GM19397 (cell line): Measurements from ENCODE around the gene AMOTL1.

Experiments used
- ATAC-seq: cut with Tn5 transposase; IDR thresholded peaks from one replicate; pipeline ENCODE4 v1.9.1; 2021; ENCODE audit warnings: mild to moderate bottlenecking, moderate library complexity; ENCODE audit not compliant: unreplicated experiment

AMOTL1 gene

DNA sequence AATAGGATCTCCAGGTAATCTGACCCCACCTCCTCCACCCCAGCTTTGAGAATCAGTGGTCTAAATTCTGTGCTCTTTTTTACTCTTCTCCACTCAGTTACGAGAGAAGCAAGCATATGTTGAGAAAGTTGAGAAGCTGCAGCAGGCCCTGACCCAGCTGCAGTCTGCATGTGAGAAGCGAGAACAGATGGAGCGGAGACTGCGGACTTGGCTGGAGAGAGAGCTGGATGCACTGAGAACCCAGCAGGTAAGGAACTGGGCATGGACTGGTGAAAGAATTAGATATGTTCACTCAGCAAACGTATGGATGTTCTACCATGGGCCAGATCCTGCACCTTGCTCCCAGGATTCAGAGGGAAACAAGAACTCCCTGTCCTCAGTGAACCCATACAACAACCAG lies 85.7 kb downstream of the AMOTL1 start:
- no peak for ATAC-seq

DNA sequence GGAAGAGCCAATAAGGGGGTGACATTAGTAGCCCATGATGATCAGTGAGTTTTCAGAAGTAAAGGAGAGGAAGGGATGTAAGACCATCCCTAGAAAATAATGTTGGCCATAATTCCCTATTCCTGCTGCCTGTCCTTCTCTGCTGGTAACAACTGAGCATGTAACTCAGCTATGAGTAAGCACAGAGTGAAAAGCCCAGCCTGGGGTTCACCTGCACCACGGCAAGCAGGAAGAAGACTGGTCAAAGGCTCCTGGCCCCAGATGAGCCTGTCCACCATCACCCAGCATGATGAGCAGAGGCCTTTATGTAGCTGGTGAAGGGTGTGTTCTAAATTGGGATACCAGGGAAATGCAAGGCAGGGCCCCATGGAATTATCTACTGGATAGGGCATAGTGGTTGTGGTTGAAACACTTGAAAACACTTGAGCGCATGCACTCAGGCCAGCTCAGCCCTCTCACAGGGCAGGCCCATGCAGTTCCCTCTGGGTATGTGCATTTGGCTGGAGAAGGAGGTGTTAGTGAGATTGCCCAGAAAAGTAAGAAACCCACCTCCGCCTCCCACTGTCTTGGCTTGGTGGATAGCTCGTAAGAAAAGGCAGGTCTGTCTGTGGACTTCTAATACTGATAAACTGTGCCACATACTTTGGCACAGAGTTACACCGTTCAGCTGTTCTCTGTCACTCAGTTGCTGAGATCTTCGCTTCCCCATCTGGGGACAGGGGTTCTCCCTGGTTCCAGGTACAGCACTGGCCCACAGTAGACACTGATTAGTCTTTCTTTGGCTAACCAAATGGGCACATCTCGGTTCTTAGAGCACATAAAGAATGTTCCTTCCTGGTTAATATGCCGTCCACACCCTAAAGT lies 86.8 kb downstream of the AMOTL1 start:
- ATAC-seq = no peak

DNA sequence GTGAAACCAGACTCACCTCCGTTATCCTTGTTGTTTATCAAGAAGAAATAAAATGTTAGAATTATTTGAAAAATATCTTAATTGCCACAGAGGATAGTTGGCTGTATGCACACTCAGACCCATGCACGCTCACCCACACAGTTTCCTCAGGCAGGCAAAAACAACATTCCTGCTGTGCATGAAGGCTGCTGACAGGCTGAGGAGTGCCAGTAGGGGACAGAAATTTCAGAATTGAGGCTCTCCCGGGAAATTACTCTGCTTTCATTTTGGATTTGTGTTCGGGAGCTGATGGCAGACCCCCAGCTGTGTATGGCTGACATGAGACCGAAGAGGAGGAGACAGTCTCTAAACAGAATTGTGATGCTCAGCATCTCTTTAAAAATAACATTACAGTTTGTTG lies 87.5 kb downstream of the AMOTL1 start:
- no peak for ATAC-seq

DNA sequence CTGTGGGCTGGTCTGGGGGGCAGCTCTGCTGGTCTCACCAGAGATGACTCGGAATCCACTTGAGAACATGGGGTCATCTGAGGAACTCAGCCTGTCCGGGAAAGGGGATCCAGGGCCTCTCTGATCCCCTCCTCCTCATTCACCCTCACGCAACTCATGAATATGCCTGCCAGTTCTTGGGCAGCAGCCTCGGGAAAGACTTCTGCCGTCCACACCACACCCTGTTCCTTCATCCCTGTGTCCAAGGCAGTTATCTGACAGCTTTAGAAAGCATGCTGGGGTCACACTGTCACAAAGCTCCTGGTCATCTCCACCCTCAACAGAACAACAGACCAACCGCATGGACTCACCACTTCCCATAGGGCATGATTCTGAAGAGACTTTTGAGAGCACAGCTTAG lies 88.3 kb downstream of the AMOTL1 start:
- ATAC-seq = no peak

DNA sequence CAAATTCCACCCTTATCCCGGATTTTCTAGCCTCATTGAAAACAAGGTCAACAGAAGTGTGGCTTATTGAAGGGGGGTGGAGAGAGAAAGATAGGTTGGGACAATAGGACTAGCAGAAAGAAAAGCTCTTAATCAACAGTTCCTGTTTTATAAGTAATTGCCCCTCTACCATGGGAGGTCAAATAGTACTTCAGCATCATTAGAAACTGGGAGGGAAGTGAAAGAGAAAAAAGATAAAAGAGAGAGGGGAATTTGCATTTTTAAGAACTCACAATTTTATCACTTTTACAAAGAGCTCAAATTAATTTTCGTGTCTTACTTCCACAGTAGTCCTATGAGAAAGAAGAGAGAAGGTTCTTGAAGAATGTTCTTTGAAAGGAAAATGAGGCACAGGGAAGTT lies 89.2 kb downstream of the AMOTL1 start:
- no peak for ATAC-seq

DNA sequence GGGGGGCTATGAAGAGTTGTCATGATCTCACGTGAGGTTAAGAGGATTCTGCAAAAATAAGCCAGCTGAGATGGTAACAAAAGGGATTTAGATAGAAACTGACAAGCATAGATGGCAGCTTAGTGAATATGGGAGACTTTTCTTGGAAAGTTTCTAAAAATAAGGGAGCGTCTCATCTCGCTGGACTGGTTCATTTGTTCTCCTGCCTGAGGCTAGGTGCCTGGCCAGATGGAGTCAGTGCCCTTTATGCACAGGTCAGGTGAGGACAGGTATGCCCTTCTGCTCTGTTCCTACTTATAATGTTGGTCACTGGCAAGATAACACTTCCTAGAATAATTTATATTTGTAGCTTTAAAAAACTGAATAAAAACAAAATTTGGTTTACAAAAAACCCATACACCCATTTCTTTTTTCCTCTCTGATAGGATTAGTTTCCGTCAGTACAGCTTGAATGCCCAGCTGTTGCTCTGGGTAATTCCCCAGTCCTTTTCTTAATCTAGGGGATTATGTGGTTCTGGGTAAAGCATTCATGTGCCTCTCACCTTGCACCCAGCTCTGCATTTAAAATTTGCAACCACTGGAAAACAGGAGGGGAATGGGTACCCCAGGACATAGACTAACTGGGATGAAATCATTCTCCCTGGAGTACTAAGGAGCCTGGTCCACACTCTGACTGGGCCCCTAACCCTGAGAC lies 90.0 kb downstream of the AMOTL1 start:
- no peak for ATAC-seq

DNA sequence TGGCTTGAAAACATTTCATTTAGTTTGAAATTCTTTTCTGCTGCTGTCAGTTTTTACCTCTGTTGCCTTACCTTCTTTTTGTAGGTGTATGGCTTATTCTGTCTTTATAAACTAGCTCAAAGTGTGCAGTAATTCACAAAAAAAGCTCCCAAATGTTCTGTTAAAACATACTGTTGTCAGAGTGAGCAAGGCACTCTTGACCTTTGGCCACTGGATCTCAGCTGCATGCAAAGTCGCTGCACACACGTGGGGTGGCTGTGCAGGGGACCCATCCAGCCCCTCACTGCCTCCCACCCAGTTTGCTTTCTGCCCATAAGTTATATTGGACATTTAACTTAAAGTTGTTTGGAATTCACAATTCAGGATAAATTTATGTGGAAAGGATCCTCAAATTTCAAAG lies 92.2 kb downstream of the AMOTL1 start:
- ATAC-seq = no peak

DNA sequence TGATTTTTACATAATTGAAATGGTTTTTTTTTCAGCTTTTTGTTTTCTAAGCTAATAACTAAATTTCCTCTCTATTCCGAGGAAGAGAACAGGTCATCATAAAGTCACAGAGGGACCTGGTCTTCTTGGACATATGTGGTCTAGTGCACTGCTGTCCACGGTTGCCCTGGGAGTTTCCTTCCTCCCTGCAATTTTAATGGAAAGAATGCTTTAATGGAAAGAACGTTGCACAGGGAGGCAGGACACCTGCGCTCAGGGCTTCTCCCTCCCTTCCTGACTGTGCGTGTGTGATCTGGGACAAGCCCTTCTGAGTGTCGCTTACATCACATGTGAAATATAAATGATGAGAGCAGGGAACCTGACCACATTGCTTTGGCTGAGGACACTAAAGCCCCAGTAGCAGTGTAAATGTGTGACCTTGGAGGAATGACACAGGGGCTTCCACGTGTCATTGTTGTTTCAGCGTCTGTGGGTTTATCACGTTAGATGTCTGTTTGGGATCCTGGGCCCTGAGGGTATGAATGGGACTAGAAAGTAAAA lies 93.2 kb downstream of the AMOTL1 start:
- no peak for ATAC-seq

DNA sequence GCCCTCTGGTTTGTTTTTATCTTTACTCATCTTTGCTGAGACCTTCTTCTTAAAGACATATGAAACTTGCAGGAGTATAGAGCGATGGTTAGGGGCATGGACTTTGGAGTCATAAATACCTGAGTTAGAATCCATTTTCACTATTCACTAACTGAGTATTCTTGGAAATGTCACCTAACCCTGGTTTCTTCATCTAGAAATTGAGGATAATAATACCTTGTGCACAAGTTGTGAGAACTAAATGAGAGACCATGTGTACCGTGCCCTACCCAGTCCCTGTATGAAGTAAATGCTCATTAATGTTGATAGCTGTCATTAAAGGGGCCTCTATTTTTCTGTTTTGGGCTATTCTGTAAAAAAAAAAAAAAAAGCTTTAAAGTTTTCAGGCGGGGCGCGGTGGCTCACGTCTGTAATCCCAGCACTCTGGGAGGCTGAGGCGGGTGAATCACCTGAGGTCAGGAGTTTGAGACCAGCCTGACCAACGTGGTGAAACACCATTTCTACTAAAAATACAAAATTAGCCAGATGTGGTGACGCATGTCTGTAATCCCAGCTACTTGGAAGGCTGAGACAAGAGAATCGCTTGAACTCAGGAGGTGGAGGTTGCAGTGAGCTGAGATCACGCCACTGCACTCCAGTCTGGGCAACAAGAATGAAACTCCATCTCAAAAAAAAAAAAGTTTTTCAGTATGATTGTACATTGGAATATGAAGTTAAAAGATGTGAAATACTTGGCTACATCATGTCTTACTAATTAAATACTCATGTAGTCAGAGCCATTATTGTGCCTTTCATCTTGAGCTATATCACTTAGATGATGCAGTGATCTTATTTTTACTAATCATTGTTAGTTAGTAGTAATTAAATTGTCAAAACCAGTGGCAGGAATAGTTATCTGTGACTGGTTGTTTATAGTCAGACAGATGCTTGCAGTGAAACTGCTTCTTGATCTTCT lies 95.0 kb downstream of the AMOTL1 start:
- no peak for ATAC-seq

DNA sequence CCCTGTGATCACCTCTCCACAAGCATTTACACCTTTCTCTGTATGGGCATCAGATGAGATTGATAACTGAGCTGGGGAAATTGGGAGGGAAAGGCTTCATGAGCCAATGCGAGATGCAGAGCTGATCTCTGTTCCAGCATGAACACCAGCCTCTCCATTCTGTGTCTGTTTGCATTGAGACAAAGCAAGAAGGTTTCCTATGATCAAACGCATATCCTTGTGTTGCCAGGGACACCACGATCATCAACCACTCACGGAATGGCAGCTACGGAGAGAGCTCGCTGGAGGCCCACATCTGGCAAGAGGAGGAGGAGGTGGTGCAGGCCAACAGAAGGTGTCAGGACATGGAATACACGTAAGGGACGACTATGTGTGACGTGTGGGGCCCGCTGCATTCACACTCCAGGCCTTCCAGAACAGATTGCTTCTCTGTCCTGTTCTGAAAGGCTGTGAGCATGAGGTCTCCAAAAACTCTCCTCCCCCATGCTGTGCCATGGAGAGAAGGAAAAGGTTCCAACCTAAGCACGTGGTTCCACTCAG lies 96.4 kb downstream of the AMOTL1 start:
- no peak for ATAC-seq

DNA sequence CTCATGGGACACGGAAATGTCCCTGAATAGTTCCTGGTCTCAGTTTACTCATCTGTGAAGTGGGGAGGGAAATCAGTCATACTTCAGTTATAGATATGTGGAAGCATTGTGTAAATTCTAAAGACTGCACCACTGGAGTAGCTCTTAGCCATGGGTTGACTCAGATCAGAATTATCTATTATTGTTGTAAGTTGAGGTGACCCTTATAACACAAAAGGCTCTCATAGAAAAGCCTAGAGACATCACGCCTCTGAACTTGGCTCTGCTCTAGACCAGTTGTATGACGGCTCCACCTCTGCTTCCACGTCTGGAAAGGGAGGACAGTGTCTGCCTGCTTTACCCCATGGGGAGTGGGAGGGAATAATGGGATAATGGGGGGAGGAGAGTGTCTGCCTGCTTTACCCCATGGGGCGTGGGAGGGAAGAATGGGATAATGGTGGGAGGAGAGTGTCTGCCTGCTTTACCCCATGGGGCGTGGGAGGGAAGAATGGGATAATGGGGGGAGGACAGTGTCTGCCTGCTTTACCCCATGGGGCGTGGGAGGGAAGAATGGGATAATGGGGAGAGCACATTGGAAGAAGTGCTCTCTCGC lies 98.2 kb downstream of the AMOTL1 start:
- no peak for ATAC-seq

DNA sequence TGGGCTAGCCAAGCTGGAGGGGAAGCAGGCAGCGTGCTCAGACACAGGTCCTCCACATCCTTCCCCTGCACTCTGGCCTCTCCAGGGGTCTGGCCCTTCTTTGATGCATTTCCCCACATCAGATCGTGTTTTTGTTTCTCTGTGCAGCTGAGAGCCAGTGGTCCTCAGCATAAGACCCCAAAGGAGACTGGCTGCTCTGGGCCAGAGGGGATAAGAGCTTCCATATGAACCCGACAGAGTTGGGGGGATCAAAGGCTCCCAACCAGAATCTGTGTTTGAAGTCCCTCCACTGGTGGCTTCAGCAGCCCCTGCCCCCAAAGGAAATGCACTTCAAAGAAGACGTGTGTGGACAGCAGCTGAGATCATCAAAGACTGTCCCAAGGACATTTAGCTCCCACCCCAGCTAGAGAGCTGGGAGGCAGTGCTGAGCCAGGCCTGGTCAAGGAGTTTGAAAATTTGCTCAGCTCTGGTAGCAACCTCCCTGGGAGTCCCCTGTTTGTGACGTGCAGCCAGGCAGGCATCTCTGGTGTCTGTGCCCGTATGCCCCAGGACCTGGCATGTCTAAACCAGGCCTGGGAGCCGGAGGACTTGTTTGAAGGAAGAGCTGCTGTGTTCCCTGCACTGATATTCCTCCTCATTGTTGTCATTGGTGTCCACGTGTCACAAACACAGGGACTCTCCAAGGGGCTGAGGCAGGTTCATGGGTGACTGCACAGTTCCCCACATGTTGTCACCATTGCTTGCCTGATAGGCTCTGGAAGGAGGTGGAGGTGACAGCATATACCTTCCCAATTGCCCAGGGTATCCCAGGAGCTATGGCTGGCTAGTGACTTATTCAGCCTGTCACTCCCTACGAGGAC lies 99.0 kb downstream of the AMOTL1 start:
- ATAC-seq = no peak

DNA sequence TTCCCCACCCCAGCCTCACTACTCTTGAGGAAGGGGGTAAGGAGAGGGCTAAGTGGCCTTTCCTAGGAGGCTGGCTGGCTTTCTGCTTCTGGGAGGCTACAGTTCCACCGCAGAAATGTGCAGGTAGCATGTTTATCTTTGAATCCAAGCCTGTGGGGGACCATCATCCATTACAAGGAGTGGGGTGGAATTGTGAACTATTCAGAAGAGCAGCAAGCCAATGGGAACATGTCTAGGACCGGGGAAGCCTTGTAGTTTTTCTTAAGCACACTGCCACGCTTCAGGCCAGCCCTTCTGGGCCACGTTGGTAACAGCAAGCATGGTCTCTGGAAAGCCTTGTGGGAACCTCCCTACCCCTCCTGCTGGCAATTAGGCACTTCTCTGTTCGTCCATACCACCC lies 100.3 kb downstream of the AMOTL1 start:
- no peak for ATAC-seq

DNA sequence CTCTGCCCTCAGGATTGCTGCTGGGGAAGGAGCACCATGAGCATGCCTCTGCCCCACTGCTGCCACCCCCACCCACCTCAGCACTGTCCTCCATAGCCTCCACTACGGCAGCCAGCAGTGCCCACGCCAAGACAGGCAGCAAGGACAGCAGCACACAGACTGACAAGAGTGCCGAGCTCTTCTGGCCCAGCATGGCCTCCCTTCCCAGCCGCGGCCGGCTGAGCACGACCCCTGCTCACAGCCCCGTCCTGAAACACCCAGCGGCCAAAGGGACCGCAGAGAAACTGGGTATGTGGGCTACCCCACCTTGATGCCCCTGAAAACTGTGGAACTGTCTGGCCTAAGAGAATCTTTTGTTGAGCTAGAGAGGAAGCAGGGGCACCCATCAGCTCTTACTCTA lies 101.0 kb downstream of the AMOTL1 start:
- ATAC-seq = no peak

DNA sequence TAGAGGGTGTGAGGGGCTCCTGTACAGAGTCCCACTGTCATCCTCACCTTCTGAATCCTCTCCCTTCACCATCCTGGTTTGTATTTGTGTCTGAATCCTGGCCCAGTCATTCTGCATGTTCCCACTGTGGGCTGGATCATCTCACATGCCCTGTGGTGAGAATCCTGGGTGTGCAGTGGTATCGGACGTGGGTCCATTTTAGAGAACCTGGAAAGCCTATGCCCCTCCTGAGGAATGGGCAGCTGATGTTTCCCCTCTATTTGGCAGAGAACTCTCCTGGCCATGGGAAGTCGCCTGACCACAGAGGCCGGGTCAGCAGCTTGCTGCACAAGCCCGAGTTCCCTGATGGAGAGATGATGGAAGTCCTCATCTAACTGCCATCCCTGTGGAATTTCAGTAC lies 102.3 kb downstream of the AMOTL1 start:
- no peak for ATAC-seq

DNA sequence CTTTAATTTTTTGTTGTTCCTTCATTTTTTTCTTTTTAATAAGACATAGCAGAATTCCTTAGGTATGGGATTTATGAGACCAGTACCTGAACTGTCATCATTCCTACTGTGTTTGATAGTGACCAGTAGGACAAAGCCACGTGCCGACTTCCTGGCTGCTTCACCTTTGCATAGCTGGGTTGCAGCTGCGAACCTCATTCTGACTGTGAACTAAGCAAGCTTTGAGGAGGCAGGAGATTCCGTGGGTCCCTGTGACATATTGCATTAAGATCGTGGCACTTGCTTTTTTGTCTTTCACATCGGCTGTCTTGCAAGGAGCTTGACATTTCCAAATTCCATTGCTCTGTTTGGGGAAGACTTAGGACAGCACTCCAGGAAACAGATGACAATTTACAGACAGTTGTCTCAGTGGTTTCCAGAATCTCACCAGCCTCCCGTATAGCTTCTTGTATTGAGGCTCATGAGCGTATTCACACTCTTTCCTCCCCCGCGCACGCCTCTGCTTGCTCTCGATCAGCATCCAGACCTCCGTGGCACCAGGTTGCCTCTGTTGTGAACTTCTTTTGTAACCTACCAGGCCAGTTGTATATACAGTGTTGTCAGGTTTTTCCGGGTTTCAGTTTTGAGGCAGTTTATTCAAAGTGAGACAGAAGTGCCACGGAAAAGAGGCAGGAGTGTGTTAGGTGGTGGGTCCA lies 103.5 kb downstream of the AMOTL1 start:
- ATAC-seq = no peak

DNA sequence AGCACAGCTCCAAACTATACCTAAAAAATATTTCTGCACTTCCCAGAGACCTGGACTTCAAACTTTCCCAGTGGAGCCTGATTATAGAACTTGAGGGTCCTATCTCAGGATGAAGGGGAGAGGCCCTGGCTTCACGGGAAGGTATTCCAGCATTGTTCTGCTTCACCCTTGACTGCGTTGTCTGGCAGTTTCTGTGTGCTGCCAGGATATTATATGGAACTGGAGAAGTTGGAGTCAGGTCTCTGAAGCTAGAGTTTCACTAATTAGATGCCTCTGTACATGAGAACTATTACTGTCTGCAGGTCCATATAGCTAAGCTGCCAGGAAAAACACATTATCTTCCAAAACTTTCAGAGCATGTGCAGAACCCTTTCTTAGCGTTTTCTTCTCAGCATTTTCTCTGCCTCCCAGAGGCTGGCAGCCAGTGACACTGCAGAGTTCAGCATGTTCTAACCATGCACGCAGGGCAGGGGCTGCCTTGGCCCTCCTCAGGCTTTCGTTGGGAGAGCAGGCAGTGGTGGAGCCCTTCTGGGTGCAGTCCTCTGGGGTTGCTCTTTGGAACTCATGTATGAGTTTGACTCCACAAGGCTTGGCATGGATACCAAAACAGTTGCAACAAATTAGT lies 105.9 kb downstream of the AMOTL1 start:
- no peak for ATAC-seq

DNA sequence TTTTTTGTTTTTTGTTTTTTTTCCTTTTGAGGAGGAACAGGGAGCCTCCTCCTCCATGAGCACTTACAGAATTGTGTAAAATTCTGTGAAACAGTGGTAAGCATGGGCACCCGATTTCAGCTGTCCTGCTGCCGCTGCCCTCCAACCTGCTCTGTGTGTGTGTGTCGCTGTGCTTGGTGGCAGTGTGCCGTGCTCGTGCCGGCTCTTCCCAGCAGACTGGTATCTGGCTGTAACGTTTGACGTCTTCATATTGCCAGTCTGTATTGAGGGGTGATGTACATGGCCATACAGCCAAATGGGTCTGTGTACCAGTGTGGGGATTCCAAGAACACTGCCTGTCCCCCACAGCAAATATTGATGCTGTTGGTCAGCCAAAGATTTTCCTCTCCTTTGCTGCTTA lies 108.1 kb downstream of the AMOTL1 start:
- ATAC-seq = no peak
